Stimulated activated CD8-positive, alpha-beta memory T cell treated with anti-CD3 and anti-CD28 coated beads, Interleukin-15, amount 100 ng/mL, for 48 hours (primary cell): ENCODE data around the gene FMO5.
"Not testable (repeated sequence)": the region's sequence is repeated elsewhere in the genome, so short reads cannot be mapped to it uniquely, and the experiment has no call there.

Source experiments
- DNase-seq, 2 donors: peaks; one replicate each; pipeline ENCODE4 v3.0.0-alpha.2; 2020; ENCODE audit warnings: low read depth in 2 of 2

FMO5 gene

DNA sequence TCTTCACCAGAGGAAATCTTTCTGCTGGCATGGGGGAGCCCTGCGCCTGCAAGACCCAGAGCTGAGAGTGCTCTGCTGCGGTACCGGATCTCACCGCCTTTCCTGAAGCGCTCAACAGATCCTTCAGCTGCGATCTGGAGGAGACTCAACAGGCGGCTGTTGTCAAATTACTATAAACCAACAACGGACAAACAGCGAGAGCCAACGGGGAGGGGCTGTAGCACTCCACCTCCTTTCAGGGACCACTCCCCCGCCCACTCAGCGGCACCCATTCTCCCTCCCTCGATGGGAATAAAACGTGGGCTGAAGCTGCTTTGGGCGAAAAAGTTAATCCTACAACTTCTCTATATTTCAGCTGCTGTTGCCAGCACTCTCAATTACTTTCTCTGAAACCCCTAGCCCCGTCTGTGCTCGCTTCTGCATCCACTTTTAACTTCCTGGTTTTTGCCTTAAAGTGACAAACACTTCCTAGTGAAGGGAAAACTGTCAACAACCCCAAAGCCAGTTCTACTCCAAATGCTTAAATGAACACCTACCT, at the start of gene FMO5:
FMO5 (minus strand) TSS at position 147 of the 538 bp plus-strand sequence. CDS start 310 bp downstream, outside the sequence.
- DNase-seq, result peak; percentile 9 to 12

DNA sequence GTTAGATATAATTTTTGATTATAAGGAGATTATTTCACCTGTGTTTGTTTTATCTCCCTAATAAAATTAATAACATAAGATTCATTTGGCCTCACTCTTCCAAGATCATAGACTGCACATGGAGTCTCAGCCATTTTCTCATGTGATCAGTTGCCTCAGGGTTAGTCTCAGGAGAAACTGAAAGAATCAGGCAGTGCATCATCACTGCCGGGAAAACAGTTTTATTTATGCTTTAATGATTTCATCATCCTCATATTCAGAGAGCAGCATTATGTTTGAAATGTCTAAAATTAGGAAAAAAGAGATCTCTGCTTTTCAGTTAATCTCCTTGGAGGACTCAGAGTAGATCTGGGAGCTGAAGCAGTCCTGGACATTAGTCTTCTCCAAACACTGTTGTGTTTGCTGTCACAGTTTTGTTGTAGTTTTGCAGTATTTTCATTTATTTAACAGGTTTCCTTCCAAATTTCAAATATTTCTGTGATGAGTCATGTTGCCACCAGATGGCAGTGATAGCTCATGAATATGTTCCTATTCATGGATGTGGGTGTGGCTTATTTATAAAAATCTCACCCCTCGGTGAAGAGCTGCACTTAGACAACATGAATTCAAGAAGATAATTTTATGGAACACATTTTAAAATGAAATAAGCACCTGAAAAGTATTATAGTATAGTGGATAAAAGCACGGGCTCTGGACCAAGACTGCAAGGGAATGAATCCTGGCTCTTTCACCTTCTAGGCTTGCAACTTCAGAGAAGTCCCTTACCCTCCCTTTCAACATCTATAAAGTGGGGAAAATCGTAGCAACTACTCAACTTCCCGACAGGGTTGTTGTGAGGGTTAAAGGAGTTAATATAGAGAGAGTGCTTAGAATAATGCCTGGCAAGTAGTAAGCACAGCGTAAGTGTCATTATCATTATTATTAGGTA, 48.5 kb upstream of the FMO5 start:
- DNase-seq, result no peak

- no peak for DNase-seq
Observed at GRCh38 chr1:147272042-147272441, 46.9 kb upstream of the FMO5 start.

DNA sequence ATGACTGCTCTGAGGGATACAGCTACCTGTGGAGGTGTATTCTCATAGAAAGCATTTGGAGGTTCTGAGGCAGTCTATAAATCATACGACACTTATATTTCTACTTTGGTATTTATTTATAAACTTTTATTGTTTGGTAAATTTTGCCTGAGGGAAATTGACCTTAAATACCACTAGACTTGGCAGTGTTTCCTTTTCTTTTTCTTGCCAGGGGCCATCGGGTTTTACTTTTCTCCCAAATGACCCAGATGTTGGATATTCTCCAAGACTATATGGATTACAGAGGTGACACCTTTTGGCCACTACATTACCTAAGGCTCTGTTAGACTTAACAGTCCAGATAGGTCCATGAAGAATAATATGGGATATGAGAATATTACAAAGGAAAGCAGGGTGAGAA, 45.6 kb upstream of the FMO5 start:
- no peak for DNase-seq

- DNase-seq, result no peak
Observed at GRCh38 chr1:147267711-147268110, 42.6 kb upstream of the FMO5 start.

GRCh38 chr1:147266381-147266780, 41.2 kb upstream of the FMO5 start:
- DNase-seq, result no peak

GRCh38 chr1:147264158-147264768, 39.1 kb upstream of the FMO5 start:
- DNase-seq, result no peak

GRCh38 chr1:147260956-147261355, 35.8 kb upstream of the FMO5 start:
- DNase-seq, result no peak

GRCh38 chr1:147252540-147252939, 27.4 kb upstream of the FMO5 start:
- DNase-seq, result no peak

GRCh38 chr1:147247656-147248238, 22.6 kb upstream of the FMO5 start:
- DNase-seq, result no peak

- DNase-seq, result no peak
Observed at GRCh38 chr1:147246910-147247655, 21.9 kb upstream of the FMO5 start.

- DNase-seq, result no peak
Observed at GRCh38 chr1:147246044-147246690, 21.0 kb upstream of the FMO5 start.

DNA sequence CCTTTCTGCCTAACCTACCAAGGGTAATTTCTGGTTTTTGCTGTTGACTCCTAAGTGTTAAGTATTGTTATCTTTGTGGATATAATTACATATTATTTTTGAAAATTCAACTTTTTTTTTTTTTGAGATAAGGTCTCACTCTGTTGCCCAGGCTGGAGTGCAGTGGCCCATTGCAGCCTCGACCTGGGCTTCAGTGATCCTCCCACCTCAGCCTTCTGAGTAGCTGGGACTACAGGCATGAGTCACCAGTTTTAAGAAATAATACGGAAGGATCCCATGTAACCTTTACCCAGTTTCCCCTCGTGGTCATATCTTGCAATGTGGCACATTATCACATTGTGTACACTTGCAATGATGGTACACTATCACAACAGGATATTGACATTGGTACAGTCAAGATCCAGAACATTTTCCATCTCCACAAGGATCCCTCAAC, 20.5 kb upstream of the FMO5 start:
- no peak for DNase-seq

DNA sequence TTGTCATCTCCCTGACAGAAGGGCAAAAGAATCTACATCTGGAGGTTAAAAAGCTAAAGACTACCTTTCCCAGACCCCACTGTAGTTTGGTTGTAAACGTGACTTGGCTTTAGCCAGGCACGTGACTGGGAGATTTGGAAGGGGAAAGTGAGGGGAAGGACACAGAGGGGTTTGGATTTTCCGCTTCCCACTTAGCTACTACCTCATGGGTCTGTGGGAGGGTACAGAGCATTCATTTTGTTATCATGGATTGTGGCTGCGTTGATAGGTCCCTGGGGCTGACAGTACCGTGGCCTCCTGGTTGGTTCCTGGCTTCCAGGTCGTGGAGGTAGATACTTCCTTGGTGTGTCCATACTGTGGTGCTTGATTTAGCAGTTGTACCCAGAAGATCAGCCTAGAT, 20.0 kb upstream of the FMO5 start:
- no peak for DNase-seq

DNA sequence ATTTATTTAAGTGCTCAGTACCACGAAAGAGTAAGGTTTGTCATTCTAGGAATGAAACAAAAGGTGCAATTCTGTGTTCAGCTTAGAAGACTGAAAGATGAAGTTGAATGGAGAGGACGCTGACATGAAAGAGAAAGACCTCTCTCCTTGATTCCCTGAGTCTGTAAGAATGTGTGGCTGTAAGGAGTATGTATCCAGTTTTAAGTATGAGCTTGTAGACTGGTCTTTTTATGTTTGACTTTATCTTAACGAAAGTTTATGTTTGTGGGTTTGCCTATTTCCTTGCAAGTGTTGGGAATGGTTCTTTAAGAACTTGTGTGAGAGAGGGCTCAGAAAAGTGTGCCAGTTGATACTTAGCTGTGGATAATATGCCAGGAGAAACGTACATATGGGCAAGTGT, 18.7 kb upstream of the FMO5 start:
- no peak for DNase-seq

DNA sequence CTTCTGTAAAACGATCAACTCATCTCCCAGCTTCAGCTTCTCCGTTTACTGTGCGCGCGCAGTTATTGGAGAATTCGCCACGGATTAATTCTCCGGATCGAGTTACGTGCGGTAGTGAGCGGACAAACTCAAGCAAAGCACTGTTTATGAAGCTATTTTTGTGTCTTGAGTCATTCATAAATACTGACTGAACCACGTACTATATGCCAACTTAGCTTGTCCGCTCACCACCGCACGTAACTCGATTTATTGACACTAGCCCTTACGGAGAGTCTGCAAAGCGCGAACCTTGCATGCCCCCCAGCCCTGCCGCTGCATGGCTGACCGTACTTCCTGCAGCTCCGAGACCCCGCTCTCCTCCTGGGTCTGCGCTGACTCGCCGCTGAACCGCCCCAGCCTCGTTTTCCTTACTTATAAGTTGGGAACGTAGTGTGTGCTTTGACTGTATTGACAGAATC, 18.1 kb upstream of the FMO5 start:
- DNase-seq, result peak in 1 of 2 donors; percentile 13

DNA sequence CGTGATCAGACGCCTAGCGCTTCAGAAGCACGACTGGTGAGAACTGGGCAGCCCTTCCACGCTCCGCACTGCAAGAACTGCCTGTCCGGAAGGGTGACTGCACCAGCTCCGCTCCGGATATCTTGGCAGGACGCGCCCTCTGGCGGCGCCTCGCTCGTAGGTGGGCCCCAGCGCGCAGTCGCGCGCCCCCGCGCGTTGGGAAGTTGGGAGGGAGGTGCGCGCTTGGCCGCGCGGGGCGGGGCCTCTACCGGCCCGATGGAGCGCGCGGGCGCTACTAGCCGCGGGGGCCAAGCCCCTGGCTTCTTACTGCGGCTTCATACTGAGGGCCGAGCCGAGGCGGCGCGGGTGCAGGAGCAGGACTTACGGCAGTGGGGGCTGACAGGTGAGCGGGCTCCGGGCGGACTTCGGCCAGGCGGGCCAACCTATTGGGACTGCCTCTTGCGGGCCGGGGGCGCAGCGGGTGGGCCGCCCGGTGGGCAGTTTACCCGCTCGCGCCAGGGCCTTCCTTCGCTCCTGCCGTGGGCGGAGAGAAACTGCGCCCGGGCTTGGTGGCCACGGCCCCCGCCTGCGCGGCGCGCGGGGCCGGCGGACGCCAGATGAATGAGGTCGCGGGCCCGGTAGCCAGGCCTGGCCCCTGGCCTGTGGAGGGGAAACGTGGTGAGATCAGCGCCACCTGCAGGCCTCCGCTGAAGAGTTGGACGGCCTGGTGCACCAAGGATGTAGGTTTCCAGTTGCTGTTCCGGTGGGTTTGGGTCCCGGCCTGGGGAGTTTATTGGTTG, 17.5 kb upstream of the FMO5 start, which contains the start of gene CHD1L:
CHD1L (plus strand) TSS at position 236 of the 779 bp plus-strand sequence; CDS start at position 256, 20 bp downstream.
- peak; percentile 88 to 92 for DNase-seq

DNA sequence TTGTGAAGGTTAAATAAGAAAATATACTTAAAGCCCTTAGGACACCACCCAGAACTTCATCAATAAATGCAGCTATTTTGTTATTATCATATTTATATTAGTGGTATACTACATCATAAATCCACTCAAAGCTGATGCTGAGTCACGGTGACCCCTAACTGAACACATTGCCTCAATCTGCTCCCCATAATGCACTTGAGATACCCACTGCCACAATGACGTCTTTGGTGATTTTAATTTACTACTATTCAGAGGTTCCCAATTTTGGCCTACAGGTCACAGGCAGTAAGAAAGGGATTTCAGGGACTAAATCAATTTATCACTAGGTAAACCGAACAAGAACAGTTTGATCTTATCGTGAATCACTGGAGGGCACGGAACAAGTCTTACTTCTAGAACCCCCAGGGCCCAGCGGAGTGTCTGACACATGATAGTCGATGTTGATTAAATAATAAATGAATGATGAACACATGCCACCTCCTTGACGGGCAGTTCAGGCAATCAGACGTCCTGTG, 16.9 kb upstream of the FMO5 start:
- no peak for DNase-seq

DNA sequence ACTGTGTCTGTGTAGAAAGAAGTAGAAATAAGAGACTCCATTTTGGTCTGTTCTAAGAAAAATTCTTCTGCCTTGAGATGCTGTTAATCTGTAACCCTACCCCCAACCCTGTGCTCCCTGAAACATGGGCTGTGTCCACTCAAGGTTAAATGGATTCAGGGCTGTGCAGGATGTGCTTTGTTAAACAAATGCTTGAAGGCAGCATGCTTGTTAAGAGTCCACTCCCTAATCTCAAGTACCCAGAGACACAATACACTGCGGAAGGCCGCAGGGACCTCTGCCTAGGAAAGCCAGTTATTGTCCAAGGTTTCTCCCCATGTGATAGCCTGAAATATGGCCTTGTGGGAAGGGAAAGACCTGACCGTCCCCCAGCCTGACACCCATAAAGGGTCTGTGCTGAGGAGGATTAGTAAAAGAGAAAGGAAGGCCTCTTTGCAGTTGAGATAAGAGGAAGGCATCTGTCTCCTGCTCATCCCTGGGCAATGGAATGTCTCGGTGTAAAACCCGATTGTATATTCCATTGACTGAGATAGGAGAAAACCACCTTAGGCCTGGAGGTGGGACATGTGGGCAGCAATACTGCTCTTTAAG, 15.1 kb upstream of the FMO5 start:
- not testable (repeated sequence) for DNase-seq
